ENCODE results near the gene MARF1. TPM values are rescaled to one million over a fixed set of nuclear protein-coding genes. Genes with fewer than 3 reads are reported as not detected.

MARF1 gene
- total and polyA plus RNA-seq, 9 of the 15 experiments (the other 6 are each of a cell fraction or from before 2014, with no cell fraction given): 4.7 to 33.2 (median 11.7) TPM

GRCh38 chr16:15553313-15554088 lies 89.5 kb downstream of the MARF1 start (continued):
- TF ChIP-seq, protein P1, sequence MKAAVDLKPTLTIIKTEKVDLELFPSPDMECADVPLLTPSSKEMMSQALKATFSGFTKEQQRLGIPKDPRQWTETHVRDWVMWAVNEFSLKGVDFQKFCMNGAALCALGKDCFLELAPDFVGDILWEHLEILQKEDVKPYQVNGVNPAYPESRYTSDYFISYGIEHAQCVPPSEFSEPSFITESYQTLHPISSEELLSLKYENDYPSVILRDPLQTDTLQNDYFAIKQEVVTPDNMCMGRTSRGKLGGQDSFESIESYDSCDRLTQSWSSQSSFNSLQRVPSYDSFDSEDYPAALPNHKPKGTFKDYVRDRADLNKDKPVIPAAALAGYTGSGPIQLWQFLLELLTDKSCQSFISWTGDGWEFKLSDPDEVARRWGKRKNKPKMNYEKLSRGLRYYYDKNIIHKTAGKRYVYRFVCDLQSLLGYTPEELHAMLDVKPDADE (conservative IDR thresholded peaks at IDR 0.05; ENCODE audit: control insufficient read depth, low read depth, low read length): no peak
- TF ChIP-seq U2AF2 (optimal IDR thresholded peaks at IDR 0.05; ENCODE audit: low read depth, low read length) (no peak), SOX6 (IDR thresholded peaks at IDR 0.05) (no peak), ZNF830 (CRISPR knock-in tag; IDR thresholded peaks at IDR 0.05) (no peak), KAT2B (IDR thresholded peaks at IDR 0.05; ENCODE audit: low read depth, low read length) (no peak), DDX20 (tag; IDR thresholded peaks at IDR 0.05; ENCODE audit: low read depth) (no peak), RREB1 (CRISPR knock-in tag; IDR thresholded peaks at IDR 0.05) (no peak), RBFOX2 (IDR thresholded peaks at IDR 0.05; ENCODE audit: low read depth, low read length) (no peak), THRB (CRISPR knock-in tag; conservative IDR thresholded peaks at IDR 0.05) (0 out of 2 replicates have a peak, but pooled peaks have one; percentile 46), SFPQ (IDR thresholded peaks at IDR 0.05; ENCODE audit: low read depth, low read length) (no peak), ZNF140 (CRISPR knock-in tag; IDR thresholded peaks at IDR 0.05) (no peak), TEAD4 (IDR thresholded peaks at IDR 0.05; ENCODE audit: low read length) (no peak), TEAD4 (CRISPR knock-in tag; IDR thresholded peaks at IDR 0.05; ENCODE audit: borderline replicate concordance) (no peak), DIDO1 (tag; IDR thresholded peaks at IDR 0.05; ENCODE audit: low read depth) (no peak), CHD4 (IDR thresholded peaks at IDR 0.05; ENCODE audit: insufficient read depth, insufficient replicate concordance, low read depth, low read length, poor library complexity, severe bottlenecking) (no peak), KDM1A (IDR thresholded peaks at IDR 0.05) (peak in 1 of 2 experiments; percentile 66; a peak in 2 of 4 replicates)
